NB4 (cell line): ENCODE results near the gene HMCN2.

Experiments used
- CTCF ChIP-seq: IDR thresholded peaks from one replicate; pipeline ENCODE4 v1.5.1; 2012; ENCODE audit warnings: low read depth, low read length
- MYC ChIP-seq: IDR thresholded peaks from 2 replicates; pipeline ENCODE4 v1.6.1; 2011; ENCODE audit warnings: low read depth, low read length
- POLR2A ChIP-seq: IDR thresholded peaks from 2 replicates; pipeline ENCODE4 v1.6.1; 2011; ENCODE audit warnings: mild to moderate bottlenecking; ENCODE audit not compliant: insufficient read length; ENCODE audit errors: extremely low read depth

GRCh38 chr9:130454812-130455325, 189.3 kb downstream of the HMCN2 start:
- TF ChIP-seq POLR2A (no peak), CTCF (no peak), MYC (no peak)
